ENCODE data around the gene CCDC117. TPM values are rescaled to one million over a fixed set of nuclear protein-coding genes. Genes with fewer than 3 reads are reported as not detected.

The CCDC117 gene
- total RNA-seq, 1 experiment from 2014 or later: 40.0 TPM

DNA sequence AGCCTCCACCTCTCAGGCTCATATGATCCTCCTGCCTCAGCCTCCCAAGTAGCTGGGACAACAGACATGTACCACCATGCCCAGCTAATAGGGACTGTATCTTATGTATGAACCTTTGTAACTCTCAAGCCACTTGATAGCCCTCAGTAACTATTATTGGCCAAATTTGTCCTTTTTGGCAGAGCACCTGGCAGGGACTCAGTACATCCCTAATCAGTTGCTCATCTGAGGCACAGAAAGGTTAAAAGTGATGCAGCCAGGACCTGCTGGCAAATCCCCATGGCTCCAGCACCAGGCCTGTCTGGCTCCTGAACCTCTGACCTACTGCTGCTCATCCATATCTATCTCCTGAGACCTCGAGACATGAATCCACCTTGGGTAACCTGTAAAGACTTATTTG lies 49.0 kb downstream of the CCDC117 start:
- H2AFZ ChIP-seq (ENCODE audit: low read length): no peak overlapping the region
- H3K9me3 Mint-ChIP-seq: no peaks in the 10 kb centered on the region
- DNase-seq: no peak
- H4K91ac ChIP-seq (ENCODE audit: insufficient read length, low read depth, low read length): no peak overlapping the region
- H3K23ac ChIP-seq (ENCODE audit: insufficient read length, low read depth, low read length): no peak overlapping the region
- no peak overlapping the region for H2BK5ac ChIP-seq (ENCODE audit: insufficient read length, low read length)
- no peaks in the 10 kb centered on the region for H4K20me1 ChIP-seq (ENCODE audit: control insufficient read depth, insufficient read depth, insufficient read length)
- H3K14ac ChIP-seq (ENCODE audit: insufficient read depth, low read length): no peak overlapping the region
- peaks cover 7% of the 10 kb centered on the region; the same call in 1 of the 2 replicates for H3K4me1 ChIP-seq (ENCODE audit: insufficient read depth, low read length)
- no peaks in the 10 kb centered on the region for H3K79me2 ChIP-seq (ENCODE audit: insufficient read depth, low read length)
- no peak overlapping the region for H2BK12ac ChIP-seq (ENCODE audit: insufficient read length, low read depth, low read length)
- H3K9me3 ChIP-seq (ENCODE audit: control insufficient read depth, low read depth, low read length): no peaks in the 10 kb centered on the region
- H4K8ac ChIP-seq (replicated peaks; ENCODE audit: insufficient read length, low read depth, low read length): no peak overlapping the region
- no peaks in the 10 kb centered on the region for H3K27me3 ChIP-seq (ENCODE audit: insufficient read depth, low read length)
- H2BK20ac ChIP-seq (ENCODE audit: low read depth, low read length, poor library complexity, severe bottlenecking): no peak overlapping the region
- H3K4me1 Mint-ChIP-seq: peaks cover 16 to 18% of the 10 kb centered on the region in 2 experiments; a peak in 3 of 4 replicates
- H3K27ac Mint-ChIP-seq: no peak overlapping the region; a peak in 1 of 7 replicates
- H3K4me2 ChIP-seq (ENCODE audit: insufficient read depth, insufficient read length, low read length): no peak overlapping the region
- no peak overlapping the region for H2AK5ac ChIP-seq (ENCODE audit: insufficient read length, low read length)
- H3K9ac ChIP-seq (ENCODE audit: extremely low read depth, insufficient read length, low read length): no peak overlapping the region
- no peak overlapping the region for H3T11ph ChIP-seq (ENCODE audit: low read length)
- H3K4me3 Mint-ChIP-seq: no peak overlapping the region
- no peak overlapping the region for H3K18ac ChIP-seq (ENCODE audit: insufficient read length, low read depth, low read length)
- no peaks in the 10 kb centered on the region for H3K27me3 Mint-ChIP-seq (ENCODE audit: low read depth)
- H3K27ac ChIP-seq (ENCODE audit: insufficient read length, low read depth, low read length): no peak overlapping the region
- H4K5ac ChIP-seq (ENCODE audit: insufficient read length, low read depth, low read length): no peak overlapping the region
- no peak overlapping the region for H3K56ac ChIP-seq (ENCODE audit: insufficient read length, low read depth, low read length)
- no peak overlapping the region for H2BK120ac ChIP-seq (ENCODE audit: low read depth, low read length, poor library complexity, severe bottlenecking)
- no peak for TF ChIP-seq CTCF (conservative IDR thresholded peaks at IDR 0.05)
- peaks cover 0 to 4% (median 0%) of the 10 kb centered on the region in 3 experiments; a peak in 2 of 7 replicates for H3K36me3 Mint-ChIP-seq (ENCODE audit: insufficient read depth in 1 of 3, low read depth in 3 of 3)
- no CpG with 5 or more reads among the region's 1 CpG for WGBS (ENCODE audit: extremely low coverage, insufficient read length, low lambda C conversion rate)
- no peaks in the 10 kb centered on the region for H3K79me1 ChIP-seq (ENCODE audit: insufficient read depth, low read depth, low read length, poor library complexity, severe bottlenecking)
- H3K23me2 ChIP-seq (ENCODE audit: insufficient read length, low read depth, low read length, poor library complexity, severe bottlenecking): no peaks in the 10 kb centered on the region
- no peak overlapping the region for H3K4ac ChIP-seq (ENCODE audit: low read depth, low read length)
- H2BK15ac ChIP-seq (ENCODE audit: low read depth, low read length): no peak overlapping the region

All from H9 (cell line).